Keratinocyte (primary cell): ENCODE data around the gene CARTPT. TPM values are rescaled to one million over a fixed set of nuclear protein-coding genes. Genes with fewer than 3 reads are reported as not detected.

Experiments
- DNase-seq: peaks from one replicate; pipeline ENCODE4 v3.0.0-alpha.2; 2011; ENCODE audit warnings: low read depth, missing footprints, low spot score
- FAIRE-seq: peaks from 2 replicates; lab custom pipeline; 2011; peaks lifted over from hg19 to GRCh38; lab: Jason Lieb, UNC
- H2AFZ ChIP-seq: 2 replicates; pipeline ENCODE4 v1.6.0; 2012; ENCODE audit warnings: low read length, control low read depth, inconsistent platforms; ENCODE audit not compliant: control insufficient read depth
- H3K27ac ChIP-seq: 2 replicates; pipeline ENCODE4 v1.5.1; 2011; ENCODE audit warnings: low read length; ENCODE audit not compliant: control insufficient read depth, insufficient read depth
- H3K27me3 ChIP-seq: 3 replicates; pipeline ENCODE4 v1.6.0; 2011; ENCODE audit warnings: low read length; ENCODE audit not compliant: control insufficient read depth, insufficient read depth; ENCODE audit errors: extremely low read depth
- H3K36me3 ChIP-seq, 2 experiments: 2 replicates in 1 of 2; 3 replicates in 1 of 2; pipeline ENCODE4 v1.5.1; 2011; ENCODE audit warnings: low read length in 2 of 2, mild to moderate bottlenecking in 1 of 2; ENCODE audit not compliant: control insufficient read depth in 2 of 2, insufficient read depth in 2 of 2; ENCODE audit errors: extremely low read depth in 1 of 2
- H3K4me1 ChIP-seq: 3 replicates; pipeline ENCODE4 v1.5.1; 2011; ENCODE audit warnings: low read length; ENCODE audit not compliant: control insufficient read depth, insufficient read depth; ENCODE audit errors: extremely low read depth
- H3K4me2 ChIP-seq: 3 replicates; pipeline ENCODE4 v1.6.0; 2011; ENCODE audit warnings: low read depth, low read length; ENCODE audit not compliant: control insufficient read depth, insufficient read depth; ENCODE audit errors: extremely low read depth
- H3K4me3 ChIP-seq, 3 experiments: fragments of 200-600 bp in 1 of 3; sonication (generic) in 1 of 3; 2 replicates in 2 of 3; 3 replicates in 1 of 3; pipeline ENCODE4 v1.5.1; 2011 to 2016; ENCODE audit warnings: low read length in 3 of 3, mild to moderate bottlenecking in 3 of 3, control low read depth in 2 of 3, inconsistent platforms in 1 of 3, low read depth in 1 of 3, mixed read lengths in 1 of 3, mixed run types in 1 of 3, moderate library complexity in 1 of 3; ENCODE audit not compliant: control insufficient read depth in 2 of 3, insufficient read depth in 2 of 3; ENCODE audit errors: extremely low read depth in 1 of 3
- H3K79me2 ChIP-seq: 2 replicates; pipeline ENCODE4 v1.6.0; 2012; ENCODE audit warnings: low read length; ENCODE audit not compliant: control insufficient read depth, insufficient read depth
- H3K9ac ChIP-seq: 3 replicates; pipeline ENCODE4 v1.6.0; 2011; ENCODE audit warnings: low read length; ENCODE audit not compliant: control insufficient read depth, insufficient read depth; ENCODE audit errors: extremely low read depth
- H3K9me1 ChIP-seq: 3 replicates; pipeline ENCODE4 v1.6.0; 2011; ENCODE audit warnings: low read length; ENCODE audit not compliant: control insufficient read depth, insufficient read depth; ENCODE audit errors: extremely low read depth
- H3K9me3 ChIP-seq: 2 replicates; pipeline ENCODE4 v1.5.1; 2012; ENCODE audit warnings: low read depth, low read length; ENCODE audit not compliant: control insufficient read depth
- H4K20me1 ChIP-seq: 3 replicates; pipeline ENCODE4 v1.6.0; 2011; ENCODE audit warnings: low read length; ENCODE audit not compliant: control insufficient read depth, insufficient read depth; ENCODE audit errors: extremely low read depth
- EZH2 ChIP-seq: IDR thresholded peaks from one replicate; pipeline ENCODE4 v1.6.1; 2012; ENCODE audit warnings: inconsistent platforms, mild to moderate bottlenecking, low read length, moderate library complexity
- dilution Hi-C: fragments of 300-500 bp; cut with MboI; formaldehyde crosslinking; loops from one replicate; pipeline ENCODE4 v1.7.0; 2020; ENCODE audit warnings: low sequenced_read_pairs; ENCODE audit not compliant: extremely low pct_ligation_motif_present
- polyA minus RNA-seq, 3 experiments: library from RNA; depleted of rRNA, polyadenylated mRNA; stranded (reverse); fragments of >200 nt; gene quantifications; 1 replicate in 1 of 3; 2 replicates in 1 of 3; 3 replicates in 1 of 3; pipeline ENCODE4 v1.2.3, GENCODE V29; 2011
- polyA plus RNA-seq, 5 experiments: library from polyadenylated mRNA; depleted of rRNA in 3 of 5; stranded (reverse) in 3 of 5; stranded (forward) in 1 of 5; unstranded in 1 of 5; fragments of >200 nt; gene quantifications; 1 replicate in 1 of 5; 2 replicates in 3 of 5; 3 replicates in 1 of 5; pipeline versions ENCODE4 v1.2.1 to v1.2.3, GENCODE V29; 2011 to 2012; ENCODE audit warnings: missing spikeins in 2 of 5, low read depth in 1 of 5, low replicate concordance in 1 of 5
- TF ChIP-seq, protein P1 (sequence below), 3 experiments: IDR thresholded peaks in 1 of 3; conservative IDR thresholded peaks in 1 of 3; optimal IDR thresholded peaks in 1 of 3; 2 replicates in 2 of 3; 3 replicates in 1 of 3; pipeline versions ENCODE3 to v1.5.1; 2011; ENCODE audit warnings: low read length in 3 of 3, mild to moderate bottlenecking in 3 of 3, moderate library complexity in 2 of 3, control low read depth in 1 of 3, inconsistent platforms in 1 of 3; ENCODE audit not compliant: insufficient read depth in 2 of 3; ENCODE audit errors: extremely low read depth in 1 of 3

The CARTPT gene
- polyA plus RNA-seq, result not detected in 3 replicates
- not detected for polyA plus RNA-seq (2011; ENCODE audit: low read depth)
- polyA plus RNA-seq (2011; cell fraction: cytosol; rRNA removed), result not detected in 2 replicates
- not detected in 2 replicates for polyA plus RNA-seq (2011; cell fraction: nucleus; rRNA removed)
- polyA plus RNA-seq (2012; ENCODE audit: low replicate concordance), result not detected in 2 replicates
- not detected in 3 replicates for polyA minus RNA-seq
- not detected for polyA minus RNA-seq (2011; cell fraction: cytosol; rRNA and poly(A)+ RNA removed)
- not detected in 2 replicates for polyA minus RNA-seq (2011; cell fraction: nucleus; rRNA and poly(A)+ RNA removed)

DNA sequence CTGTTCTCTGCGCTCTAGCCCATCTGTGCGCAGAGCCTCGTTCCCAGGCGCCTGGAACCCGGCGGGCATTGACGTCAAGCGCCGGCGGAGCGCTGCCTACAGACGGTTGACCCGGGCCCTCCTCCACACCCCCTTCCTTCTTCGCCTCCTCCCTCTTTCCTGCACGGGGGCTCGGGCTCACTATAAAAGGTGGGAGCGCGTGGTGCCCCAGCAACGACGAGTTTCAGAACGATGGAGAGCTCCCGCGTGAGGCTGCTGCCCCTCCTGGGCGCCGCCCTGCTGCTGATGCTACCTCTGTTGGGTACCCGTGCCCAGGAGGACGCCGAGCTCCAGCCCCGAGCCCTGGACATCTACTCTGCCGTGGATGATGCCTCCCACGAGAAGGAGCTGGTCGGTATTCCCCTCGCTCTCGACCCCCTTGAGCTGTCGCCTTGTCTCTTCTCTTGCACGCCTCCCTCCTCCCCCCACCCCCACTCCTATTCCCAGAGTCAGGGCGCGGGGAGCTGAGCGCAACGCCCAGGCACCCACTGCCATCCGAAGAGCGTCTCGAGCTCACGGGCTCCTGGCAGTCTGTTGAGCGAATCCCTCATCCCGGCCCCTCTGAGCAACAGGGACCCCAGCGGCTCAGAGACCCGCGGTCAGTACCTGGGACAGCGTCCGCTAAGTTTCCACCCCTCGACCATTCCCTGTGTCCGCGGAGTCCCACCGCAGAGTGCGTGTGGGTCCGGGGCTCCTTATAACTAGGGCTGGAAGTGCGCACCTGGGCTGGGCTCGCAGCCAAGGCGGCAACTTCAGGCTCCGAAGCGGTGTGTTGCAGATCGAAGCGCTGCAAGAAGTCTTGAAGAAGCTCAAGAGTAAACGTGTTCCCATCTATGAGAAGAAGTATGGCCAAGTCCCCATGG, at the start of gene CARTPT:
Gene CARTPT (plus strand): TSS at position 213 of the 902 bp plus-strand sequence. CDS start 19 bp downstream, at position 232.
- no peaks in the 10 kb centered on the region for H4K20me1 ChIP-seq
- dilution Hi-C loops, result no loop called here
- H3K4me2 ChIP-seq, result no peak within 1 kb of the TSS
- H3K9me3 ChIP-seq, result no peaks in the 10 kb centered on the region
- TF ChIP-seq, protein P1, sequence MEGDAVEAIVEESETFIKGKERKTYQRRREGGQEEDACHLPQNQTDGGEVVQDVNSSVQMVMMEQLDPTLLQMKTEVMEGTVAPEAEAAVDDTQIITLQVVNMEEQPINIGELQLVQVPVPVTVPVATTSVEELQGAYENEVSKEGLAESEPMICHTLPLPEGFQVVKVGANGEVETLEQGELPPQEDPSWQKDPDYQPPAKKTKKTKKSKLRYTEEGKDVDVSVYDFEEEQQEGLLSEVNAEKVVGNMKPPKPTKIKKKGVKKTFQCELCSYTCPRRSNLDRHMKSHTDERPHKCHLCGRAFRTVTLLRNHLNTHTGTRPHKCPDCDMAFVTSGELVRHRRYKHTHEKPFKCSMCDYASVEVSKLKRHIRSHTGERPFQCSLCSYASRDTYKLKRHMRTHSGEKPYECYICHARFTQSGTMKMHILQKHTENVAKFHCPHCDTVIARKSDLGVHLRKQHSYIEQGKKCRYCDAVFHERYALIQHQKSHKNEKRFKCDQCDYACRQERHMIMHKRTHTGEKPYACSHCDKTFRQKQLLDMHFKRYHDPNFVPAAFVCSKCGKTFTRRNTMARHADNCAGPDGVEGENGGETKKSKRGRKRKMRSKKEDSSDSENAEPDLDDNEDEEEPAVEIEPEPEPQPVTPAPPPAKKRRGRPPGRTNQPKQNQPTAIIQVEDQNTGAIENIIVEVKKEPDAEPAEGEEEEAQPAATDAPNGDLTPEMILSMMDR (optimal IDR thresholded peaks at IDR 0.05 in 1 of 3, IDR thresholded peaks at IDR 0.05 in 1 of 3, conservative IDR thresholded peaks at IDR 0.05 in 1 of 3; ENCODE audit: extremely low read depth in 1 of 3, insufficient read depth in 2 of 3, low read length in 3 of 3), result no peak
- no peak for TF ChIP-seq EZH2
- no peak within 1 kb of the TSS for H3K4me3 ChIP-seq
- H3K9me1 ChIP-seq, result no peaks in the 10 kb centered on the region
- no peak within 1 kb of the TSS for H2AFZ ChIP-seq
- DNase-seq (no peak), FAIRE-seq (no peak)
- H3K27ac ChIP-seq, result no peak within 1 kb of the TSS
- peaks cover 46% of the 10 kb centered on the region for H3K27me3 ChIP-seq
- H3K9ac ChIP-seq, result no peak within 1 kb of the TSS
- H3K79me2 ChIP-seq, result no peaks in the 10 kb centered on the region
- H3K36me3 ChIP-seq, result no peaks in the 10 kb centered on the region
- H3K4me1 ChIP-seq, result no peaks in the 10 kb centered on the region

- dilution Hi-C loops, result no loop called here
- no peak for FAIRE-seq
Measured at GRCh38 chr5:71677977-71678376, 41.1 kb upstream of the CARTPT start.

More at GRCh38 chr5:71677977-71678376, 41.1 kb upstream of the CARTPT start:
- H3K79me2 ChIP-seq, result no peaks in the 10 kb centered on the region
- H3K4me1 ChIP-seq, result no peaks in the 10 kb centered on the region
- H4K20me1 ChIP-seq, result no peaks in the 10 kb centered on the region
- H3K27me3 ChIP-seq, result peaks cover 8% of the 10 kb centered on the region
- H3K9ac ChIP-seq, result no peak overlapping the region
- no peak overlapping the region for H3K4me2 ChIP-seq
- H2AFZ ChIP-seq, result no peak overlapping the region
- no peaks in the 10 kb centered on the region for H3K36me3 ChIP-seq
- TF ChIP-seq, protein P1 (optimal IDR thresholded peaks at IDR 0.05 in 1 of 3, IDR thresholded peaks at IDR 0.05 in 1 of 3, conservative IDR thresholded peaks at IDR 0.05 in 1 of 3; ENCODE audit: extremely low read depth in 1 of 3, insufficient read depth in 2 of 3, low read length in 3 of 3), result no peak
- TF ChIP-seq EZH2, result no peak
- no peaks in the 10 kb centered on the region for H3K9me3 ChIP-seq
- no peak overlapping the region for H3K27ac ChIP-seq
- H3K9me1 ChIP-seq, result no peaks in the 10 kb centered on the region
- no peak for DNase-seq
- H3K4me3 ChIP-seq, result no peak overlapping the region
